Activated CD4-positive, CD25-positive, alpha-beta regulatory T cell treated with anti-CD3 and anti-CD28 coated beads, Interleukin-2, amount 50 U/mL, for 72 hours (primary cell): ENCODE measurements around the gene RBMS2.
"Not testable (repeated sequence)": the region's sequence is repeated elsewhere in the genome, so short reads cannot be mapped to it uniquely, and the experiment has no call there.

Source experiments
- DNase-seq: peaks from one replicate; pipeline ENCODE4 v3.0.0; 2021

Gene RBMS2

GRCh38 chr12:56518570-56518969 is 3.0 kb upstream of the RBMS2 start:
- no peak for DNase-seq

- DNase-seq, result no peak
These were observed 1.6 kb upstream of the RBMS2 start for GRCh38 chr12:56520048-56520447.

- DNase-seq, result no peak
These were observed 1.1 kb upstream of the RBMS2 start for GRCh38 chr12:56520506-56520905.

- DNase-seq, result no peak
These were observed 421 bp upstream of the RBMS2 start for GRCh38 chr12:56521209-56521589.

GRCh38 chr12:56522411-56523193 is 982 bp downstream of the RBMS2 start:
- DNase-seq, result no peak

GRCh38 chr12:56528846-56529245 is 7.2 kb downstream of the RBMS2 start:
- no peak for DNase-seq

GRCh38 chr12:56529656-56530055 is 8.0 kb downstream of the RBMS2 start:
- no peak for DNase-seq

- no peak for DNase-seq
These were observed 8.9 kb downstream of the RBMS2 start for GRCh38 chr12:56530390-56531055.

- DNase-seq, result no peak
These were observed 15.9 kb downstream of the RBMS2 start for GRCh38 chr12:56537546-56537945.

GRCh38 chr12:56541631-56542030 is 20.0 kb downstream of the RBMS2 start:
- DNase-seq, result no peak

- DNase-seq, result no peak
These were observed 20.5 kb downstream of the RBMS2 start for GRCh38 chr12:56542164-56542563.

- no peak for DNase-seq
These were observed 23.5 kb downstream of the RBMS2 start for GRCh38 chr12:56545023-56545604.

- no peak for DNase-seq
These were observed 25.1 kb downstream of the RBMS2 start for GRCh38 chr12:56546680-56547079.

- no peak for DNase-seq
These were observed 29.4 kb downstream of the RBMS2 start for GRCh38 chr12:56551070-56551469.

- no peak for DNase-seq
These were observed 44.0 kb downstream of the RBMS2 start for GRCh38 chr12:56565510-56566101.

GRCh38 chr12:56568146-56568545 is 46.5 kb downstream of the RBMS2 start:
- DNase-seq, result no peak

- DNase-seq, result no peak
These were observed 49.5 kb downstream of the RBMS2 start for GRCh38 chr12:56571121-56571520.

- DNase-seq, result no peak
These were observed 50.7 kb downstream of the RBMS2 start for GRCh38 chr12:56572288-56572687.

- no peak for DNase-seq
These were observed 52.6 kb downstream of the RBMS2 start for GRCh38 chr12:56574210-56574609.

- not testable (repeated sequence) for DNase-seq
These were observed 55.6 kb downstream of the RBMS2 start for GRCh38 chr12:56577248-56577647.

GRCh38 chr12:56578983-56579546 is 57.4 kb downstream of the RBMS2 start:
- no peak for DNase-seq

- DNase-seq, result no peak
These were observed 60.0 kb downstream of the RBMS2 start for GRCh38 chr12:56581418-56582145.

- no peak for DNase-seq
These were observed 63.5 kb downstream of the RBMS2 start for GRCh38 chr12:56585098-56585497.
